Aorta (tissue), 5 donors: ENCODE measurements around the gene VAV2. TPM values are rescaled to one million over a fixed set of nuclear protein-coding genes. Genes with fewer than 3 reads are reported as not detected.
A peak's percentile ranks its signal among the peaks of the same experiment; 100 is the strongest.

Experiments used
- ATAC-seq: fragments of 200-7000 bp; cut with Tn5 transposase; one replicate; pipeline ENCODE4 v1.9.1; 2022; ENCODE audit warnings: moderate library complexity; ENCODE audit not compliant: low FRiP score
- DNase-seq, 2 donors: peaks; one replicate each; pipeline ENCODE4 v3.0.0-alpha.2; 2020
- H3K27ac ChIP-seq, 2 donors: one replicate each; pipeline ENCODE4 v1.5.1; 2013; ENCODE audit warnings: low read length in 2 of 2, mild to moderate bottlenecking in 2 of 2, moderate library complexity in 2 of 2, control low read depth in 1 of 2, inconsistent platforms in 1 of 2, low read depth in 1 of 2
- H3K27me3 ChIP-seq, 2 donors: one replicate each; pipeline ENCODE4 v1.6.1; 2013; ENCODE audit warnings: control low read depth in 1 of 2, low read length in 1 of 2, mild to moderate bottlenecking in 1 of 2, moderate library complexity in 1 of 2; ENCODE audit not compliant: insufficient read depth in 2 of 2, control insufficient read depth in 1 of 2
- H3K36me3 ChIP-seq, 2 donors: one replicate each; pipeline ENCODE4 v1.6.1; 2013; ENCODE audit warnings: control low read depth in 1 of 2, low read length in 1 of 2, mild to moderate bottlenecking in 1 of 2; ENCODE audit not compliant: insufficient read depth in 2 of 2, control insufficient read depth in 1 of 2
- H3K4me1 ChIP-seq, 2 donors: one replicate each; pipeline ENCODE4 v1.6.1; 2013; ENCODE audit warnings: low read length in 2 of 2, control low read depth in 1 of 2, mild to moderate bottlenecking in 1 of 2, moderate library complexity in 1 of 2; ENCODE audit not compliant: insufficient read depth in 2 of 2, control insufficient read depth in 1 of 2
- H3K4me3 ChIP-seq, 2 donors: one replicate each; pipeline ENCODE4 v1.5.1; 2013; ENCODE audit warnings: low read length in 2 of 2, control low read depth in 1 of 2, mild to moderate bottlenecking in 1 of 2
- H3K9me3 ChIP-seq: one replicate; pipeline ENCODE4 v1.6.1; 2013; ENCODE audit warnings: mild to moderate bottlenecking, low read length; ENCODE audit not compliant: control insufficient read depth
- WGBS, 2 donors: extraction: QIAGEN DNeasy Blood & Tissue Kit; methylation state at CpG; one replicate each; pipeline ENCODE4 v1.1.7; 2013; 5-methylcytosine and 5-hydroxymethylcytosine counted together
- intact Hi-C, 2 donors: fragments of 100-400 bp; cut with DNase I; formaldehyde crosslinking; loops; one replicate each; pipeline versions ENCODE4 v1.14.2 to v1.15.0; 2022
- polyA plus RNA-seq, 2 donors: library from polyadenylated mRNA; stranded (reverse); fragments of 200-250 nt; gene quantifications; one replicate each; pipeline ENCODE4 v1.2.3, GENCODE V29; 2013
- total RNA-seq, 2 donors: library from RNA; stranded (reverse); fragmentation: NEBNext Ultra II Directional; extraction: Animal tissue kit (Norgen Biotek cat#: 25700); gene quantifications; one replicate each; pipeline ENCODE4 v1.2.1, GENCODE V29; 2021
- donor health status: healthy with polysubstance abuse.
- donor health status: Bipolar disorder and iron deficiency.
- donor health status: DM: no; HTN: no; CAD: no.
- donor health status: DM: no; HTN: no; CAD: no.
- donor health status: DM: yes; HTN: yes; CAD: no.

Gene VAV2
- total and polyA plus RNA-seq, 4 donors, result 9.0 to 25.4 (median 11.8) TPM

DNA sequence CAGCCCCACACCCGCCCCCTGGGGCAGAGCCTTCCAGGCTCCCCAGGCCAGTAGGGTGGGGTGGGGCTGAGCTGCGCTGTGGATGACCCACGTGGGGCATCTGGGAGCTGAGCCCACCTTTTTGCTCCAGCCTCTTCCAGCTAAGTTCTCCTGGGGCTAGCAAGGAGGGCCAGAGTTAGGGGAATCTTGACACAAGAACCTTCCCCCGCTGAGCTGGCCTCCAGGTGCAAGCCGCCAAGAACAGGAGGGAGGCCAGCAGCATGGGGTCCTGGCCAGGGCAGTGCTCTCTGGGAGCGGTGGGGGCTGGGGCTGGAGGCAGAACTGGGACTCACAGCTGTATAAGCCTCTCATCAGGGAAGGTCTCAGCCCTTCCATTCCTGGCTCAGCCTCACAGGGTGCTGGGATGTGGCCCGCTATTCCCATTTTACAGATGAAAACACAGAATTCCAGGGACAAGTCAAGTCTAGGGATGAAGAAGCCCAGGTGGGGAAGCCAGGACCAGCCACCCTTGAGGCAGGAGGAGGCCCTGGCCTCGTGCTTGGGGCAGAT, 275.5 kb downstream of the VAV2 start:
- ATAC-seq (no peak), DNase-seq (no peak)
- Histone ChIP-seq H3K27me3 (no peaks in the 10 kb centered on the region), H3K9me3 (no peaks in the 10 kb centered on the region), H3K27ac (no peak overlapping the region), H3K36me3 (no peaks in the 10 kb centered on the region), H3K4me1 (no peaks in the 10 kb centered on the region), H3K4me3 (no peak overlapping the region)
- 72 to 81% methylated on average over 8 of the region's 8 CpGs for WGBS, 2 donors
- intact Hi-C loops, result no loop called here

DNA sequence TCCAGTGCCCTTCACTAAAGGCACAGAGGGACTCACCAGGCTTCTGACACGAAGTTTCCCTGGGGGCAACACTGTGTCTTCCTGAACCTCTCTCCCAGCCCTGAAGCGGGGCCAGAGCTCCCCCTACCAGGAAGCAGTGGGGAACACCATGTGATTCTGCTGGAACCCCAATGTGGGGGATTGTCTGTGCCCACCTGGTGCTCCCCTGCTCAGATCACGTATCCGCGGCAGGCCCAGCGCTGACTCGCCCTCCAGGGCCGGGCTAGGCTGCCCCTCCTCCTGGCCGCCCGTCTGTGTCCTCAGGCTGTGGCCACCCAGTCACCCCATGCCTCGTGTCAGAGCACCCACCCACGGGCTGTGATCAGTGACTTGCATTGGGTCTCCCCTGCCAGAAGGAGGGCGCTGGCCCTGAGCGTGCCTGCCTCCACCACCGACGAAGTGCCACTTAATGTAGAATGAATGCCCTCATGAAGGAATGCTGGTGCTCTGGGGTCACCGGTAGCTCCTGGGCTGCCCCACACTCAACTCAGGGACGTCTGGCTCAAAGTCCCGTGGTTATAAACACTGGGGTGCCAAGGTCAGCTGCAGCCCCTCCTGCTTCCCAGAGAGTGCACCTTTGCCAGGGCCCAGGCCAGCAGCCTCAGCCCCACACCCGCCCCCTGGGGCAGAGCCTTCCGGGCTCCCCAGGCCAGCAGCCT, 276.1 kb downstream of the VAV2 start:
- WGBS, 2 donors, result 69 to 73% methylated on average over 21 of the region's 21 CpGs

DNA sequence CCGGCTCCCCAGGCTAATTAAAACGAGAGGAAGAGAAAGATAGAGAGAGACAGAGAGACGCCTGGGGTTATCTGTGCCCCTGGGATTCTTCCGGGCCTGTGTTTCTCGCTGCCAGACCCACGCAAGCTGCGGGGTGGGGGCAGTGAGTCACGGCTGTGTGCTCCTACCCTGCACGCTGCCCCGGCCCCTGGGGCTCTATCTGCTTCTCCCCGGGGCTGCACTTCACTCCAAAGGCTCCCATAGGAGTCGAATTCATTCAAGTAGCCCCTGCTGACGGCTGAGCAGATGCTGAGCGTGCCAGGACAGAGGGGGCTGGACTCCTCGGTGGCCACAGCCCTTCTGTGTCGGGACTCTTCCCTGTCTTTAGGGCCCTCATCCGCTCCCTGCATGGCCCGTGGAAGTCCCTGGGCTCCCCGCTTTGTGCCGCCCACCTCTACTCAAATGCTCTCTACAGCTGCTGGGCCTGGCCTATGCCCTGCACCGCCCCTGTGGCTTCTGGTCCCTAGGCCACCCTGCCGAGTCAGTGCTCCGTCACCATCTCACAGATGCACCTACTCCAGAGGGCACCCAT, 276.7 kb downstream of the VAV2 start:
- peak; percentile 53 to 75 for DNase-seq
- Histone ChIP-seq H3K27me3 (no peaks in the 10 kb centered on the region), H3K9me3 (no peaks in the 10 kb centered on the region), H3K4me3 (no peak overlapping the region), H3K4me1 (no peaks in the 10 kb centered on the region), H3K36me3 (no peaks in the 10 kb centered on the region), H3K27ac (no peak overlapping the region)
- ATAC-seq, result no peak
- intact Hi-C loops, result no loop called here
- WGBS, 2 donors, result 75 to 77% methylated on average over 23 of the region's 23 CpGs

More for the DNA sequence above, 276.1 kb downstream of the VAV2 start:
- ATAC-seq (no peak), DNase-seq (peak; percentile 45 to 73)
- Histone ChIP-seq H3K36me3 (no peaks in the 10 kb centered on the region), H3K27me3 (no peaks in the 10 kb centered on the region), H3K9me3 (no peaks in the 10 kb centered on the region), H3K4me1 (no peaks in the 10 kb centered on the region), H3K27ac (no peak overlapping the region), H3K4me3 (no peak overlapping the region)
- intact Hi-C loops, result no loop called here

DNA sequence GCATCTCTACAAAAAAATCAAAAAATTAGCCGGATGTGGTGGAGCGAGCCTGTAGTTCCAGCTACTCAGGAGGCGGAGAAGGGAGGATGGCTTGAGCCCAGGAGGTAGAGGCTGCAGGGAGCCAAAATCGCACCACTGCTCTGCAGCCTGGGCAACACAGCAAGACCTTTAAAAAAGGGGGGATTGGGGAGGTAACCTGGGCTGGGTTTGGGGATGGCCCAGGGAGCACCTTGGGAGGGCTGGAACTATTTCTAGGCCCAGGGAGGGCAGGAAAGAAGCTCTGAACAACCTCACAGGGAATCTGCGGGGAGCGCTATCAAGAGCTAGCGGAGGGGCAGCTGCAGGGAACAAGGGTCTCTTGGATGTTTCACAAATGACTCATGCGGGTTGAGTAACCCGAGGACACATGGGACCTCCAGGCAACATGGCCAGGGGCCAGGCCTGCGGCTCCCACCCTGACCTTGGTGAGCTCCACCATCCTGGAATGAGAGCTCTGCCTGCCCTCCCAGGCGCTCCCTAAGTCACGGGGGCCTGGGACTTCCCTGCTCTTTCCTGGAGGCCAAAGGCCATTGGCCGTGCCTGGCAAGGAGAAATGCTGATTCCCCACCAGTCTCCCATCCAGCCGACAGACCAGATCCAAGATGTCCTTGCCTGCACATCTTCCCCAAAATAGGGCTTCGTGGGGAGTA, 277.4 kb downstream of the VAV2 start:
- Histone ChIP-seq H3K4me3 (no peak overlapping the region), H3K27ac (no peak overlapping the region), H3K4me1 (no peaks in the 10 kb centered on the region), H3K9me3 (no peaks in the 10 kb centered on the region), H3K36me3 (no peaks in the 10 kb centered on the region), H3K27me3 (no peaks in the 10 kb centered on the region)
- intact Hi-C loops, result no loop called here
- no peak for ATAC-seq
- DNase-seq, result peak; percentile 54 to 71
- 86 to 89% methylated on average over 15 of the region's 15 CpGs for WGBS, 2 donors

DNA sequence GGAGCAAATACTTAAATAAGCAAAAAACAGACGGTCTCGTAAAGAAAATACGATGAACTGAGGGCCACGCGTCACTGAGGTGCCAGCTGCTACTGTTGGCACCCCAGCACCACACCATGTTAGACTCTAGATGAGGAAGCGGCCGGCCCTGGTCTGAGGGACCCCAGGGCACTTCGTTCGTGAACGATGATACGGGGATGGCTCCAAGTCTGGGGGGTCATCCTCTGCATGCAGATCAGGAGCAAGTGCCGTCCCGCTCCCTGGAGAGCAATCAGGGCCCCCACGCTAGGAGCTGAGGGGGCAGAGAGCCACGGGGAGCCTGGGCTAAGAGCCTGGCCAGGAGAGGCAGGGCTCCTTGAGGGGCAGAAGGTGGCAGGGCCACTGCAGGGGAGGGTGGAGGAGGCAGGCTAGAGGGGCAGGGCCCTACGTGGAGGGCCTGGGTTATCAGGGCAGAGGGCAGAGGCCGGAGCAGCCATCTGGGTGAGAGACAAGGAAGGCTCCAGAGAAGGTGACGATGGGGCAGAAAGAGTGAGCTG, 278.1 kb downstream of the VAV2 start:
- no peaks in the 10 kb centered on the region for H3K27me3 ChIP-seq
- ATAC-seq, result no peak
- 86 to 89% methylated on average over 18 of the region's 18 CpGs for WGBS, 2 donors
- H3K4me3 ChIP-seq, result no peak overlapping the region
- no peaks in the 10 kb centered on the region for H3K36me3 ChIP-seq
- no peak overlapping the region for H3K27ac ChIP-seq
- peak; percentile 43 to 57 for DNase-seq
- intact Hi-C loops, result no loop called here
- H3K9me3 ChIP-seq, result no peaks in the 10 kb centered on the region
- H3K4me1 ChIP-seq, result no peaks in the 10 kb centered on the region

DNA sequence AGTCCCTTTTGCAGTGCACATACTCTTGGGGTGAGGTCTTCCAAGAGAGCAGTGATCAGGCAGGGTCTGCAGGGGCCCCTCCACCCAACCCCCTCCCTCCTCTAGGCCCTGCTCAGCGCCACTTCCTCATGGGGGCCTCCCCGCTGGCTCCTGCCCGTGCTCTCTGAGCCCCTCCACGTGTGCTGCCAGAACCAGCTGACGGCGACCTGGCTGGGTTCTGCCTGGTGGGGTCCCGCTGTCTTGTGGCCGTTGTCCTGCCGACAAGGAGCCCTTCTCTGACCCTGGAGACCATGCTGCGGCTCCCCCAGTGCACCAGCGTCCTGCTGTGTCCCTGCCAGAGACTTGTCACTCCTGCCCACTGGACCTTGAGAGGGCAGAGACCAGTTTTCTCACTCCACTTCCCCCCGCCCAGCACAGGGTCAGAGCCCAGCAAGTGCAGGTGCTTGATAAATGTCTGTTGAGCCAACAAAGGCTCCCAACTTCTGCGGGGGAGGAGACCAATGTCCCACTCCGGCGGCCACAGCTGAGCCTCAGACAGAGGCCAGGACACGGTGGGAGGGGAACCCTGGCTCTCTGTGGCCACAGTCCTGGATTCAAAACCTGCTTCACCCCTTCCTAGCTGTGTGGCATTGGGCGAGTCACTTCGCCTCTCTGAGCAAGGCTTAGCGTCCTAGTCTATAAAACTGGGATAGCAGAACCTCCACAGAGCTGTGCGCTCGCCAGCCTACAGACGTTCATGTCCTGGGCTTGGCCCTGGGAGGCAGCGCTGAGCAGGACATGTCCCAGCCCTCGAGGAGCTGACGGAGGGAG, 278.8 kb downstream of the VAV2 start:
- Histone ChIP-seq H3K9me3 (no peaks in the 10 kb centered on the region), H3K27ac (no peak overlapping the region), H3K4me1 (no peaks in the 10 kb centered on the region), H3K27me3 (no peaks in the 10 kb centered on the region), H3K36me3 (no peaks in the 10 kb centered on the region), H3K4me3 (no peak overlapping the region)
- intact Hi-C loops, result no loop called here
- ATAC-seq, result no peak
- DNase-seq, result peak; percentile 6 to 73
- WGBS, 2 donors, result 79 to 80% methylated on average over 25 of the region's 25 CpGs

DNA sequence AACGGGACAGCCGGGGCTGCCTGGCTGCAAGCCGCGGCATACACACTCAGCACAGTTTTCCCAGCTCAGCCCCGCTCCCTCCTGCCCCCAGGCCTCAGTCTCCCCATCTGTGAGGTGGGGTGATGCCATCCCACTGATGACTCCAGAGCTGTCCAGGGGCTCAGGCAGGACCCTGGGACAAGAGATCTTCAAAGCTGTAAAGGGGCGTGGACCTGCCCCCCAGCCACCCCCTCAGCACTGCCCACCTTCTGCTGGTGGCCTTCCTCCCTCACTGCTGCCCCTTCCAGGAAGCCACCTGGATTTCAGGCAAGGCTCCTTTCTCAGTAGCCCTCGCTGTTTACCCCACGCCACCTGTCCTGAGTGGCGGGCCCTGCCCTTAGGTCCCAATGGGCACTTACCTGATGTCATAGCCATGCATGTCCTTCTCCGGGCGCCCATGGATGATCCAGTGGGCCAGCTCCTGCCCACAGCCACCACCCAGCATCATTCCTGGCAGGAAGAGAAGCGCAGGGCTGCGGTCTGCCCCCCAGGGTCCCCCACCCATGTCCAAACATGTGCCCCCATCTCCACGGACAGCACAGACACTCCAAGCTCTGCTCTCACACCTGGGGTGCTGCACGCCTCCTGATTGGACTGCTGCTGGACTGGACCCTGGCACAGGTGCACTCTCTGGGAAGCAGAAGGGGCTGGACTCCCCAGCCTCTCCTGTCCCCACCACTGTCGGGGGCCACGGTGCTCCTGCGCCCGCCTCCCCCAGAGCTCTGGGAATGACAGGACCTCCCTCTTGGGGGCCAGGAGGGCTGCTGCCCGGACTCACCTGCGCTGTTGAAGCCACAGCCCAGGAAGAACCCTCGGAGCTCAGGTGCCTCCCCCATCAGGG, 279.7 kb downstream of the VAV2 start:
- no peaks in the 10 kb centered on the region for H3K36me3 ChIP-seq
- no peaks in the 10 kb centered on the region for H3K4me1 ChIP-seq
- 88 to 94% methylated on average over 22 of the region's 22 CpGs for WGBS, 2 donors
- intact Hi-C loops, result no loop called here
- peak; percentile 35 to 72 for DNase-seq
- no peaks in the 10 kb centered on the region for H3K9me3 ChIP-seq
- H3K4me3 ChIP-seq, result no peak overlapping the region
- ATAC-seq, result no peak
- H3K27me3 ChIP-seq, result no peaks in the 10 kb centered on the region
- no peak overlapping the region for H3K27ac ChIP-seq
